ENCODE data around the gene ERCC2.

DNA sequence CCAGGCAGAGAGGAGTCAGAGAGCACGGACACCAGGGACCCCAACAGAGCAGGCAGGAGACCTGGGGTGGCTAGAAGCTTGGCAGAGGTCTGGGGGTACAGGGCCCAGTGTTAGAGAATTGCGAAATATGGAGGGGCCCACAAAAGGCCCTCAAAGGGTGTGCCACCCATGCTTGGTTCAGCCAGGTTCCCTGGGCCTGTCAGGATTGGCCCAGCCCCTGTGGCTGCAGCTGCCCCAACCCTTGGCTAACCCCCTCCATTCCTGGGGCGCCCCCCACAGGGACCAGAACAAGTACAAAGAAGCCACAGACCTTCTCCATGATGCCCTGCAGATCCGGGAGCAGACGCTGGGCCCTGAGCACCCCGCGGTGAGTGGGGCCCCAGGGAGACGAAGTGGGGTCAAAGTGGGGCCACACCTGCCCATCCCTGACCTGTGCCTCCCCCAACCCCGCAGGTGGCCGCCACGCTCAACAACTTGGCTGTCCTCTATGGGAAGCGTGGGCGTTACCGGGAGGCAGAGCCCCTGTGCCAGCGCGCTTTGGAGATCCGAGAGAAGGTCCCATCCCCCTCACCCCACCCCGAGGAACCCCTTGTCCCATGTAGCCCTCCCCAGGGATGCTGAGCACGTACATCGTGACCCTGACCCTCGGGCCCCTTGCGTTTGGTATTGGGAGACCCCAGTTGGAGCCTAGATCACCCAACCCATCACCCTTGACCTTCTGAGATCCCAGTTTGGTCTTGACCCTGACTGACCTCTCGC, 21.8 kb downstream of the ERCC2 start:
- TF ChIP-seq, protein P1, sequence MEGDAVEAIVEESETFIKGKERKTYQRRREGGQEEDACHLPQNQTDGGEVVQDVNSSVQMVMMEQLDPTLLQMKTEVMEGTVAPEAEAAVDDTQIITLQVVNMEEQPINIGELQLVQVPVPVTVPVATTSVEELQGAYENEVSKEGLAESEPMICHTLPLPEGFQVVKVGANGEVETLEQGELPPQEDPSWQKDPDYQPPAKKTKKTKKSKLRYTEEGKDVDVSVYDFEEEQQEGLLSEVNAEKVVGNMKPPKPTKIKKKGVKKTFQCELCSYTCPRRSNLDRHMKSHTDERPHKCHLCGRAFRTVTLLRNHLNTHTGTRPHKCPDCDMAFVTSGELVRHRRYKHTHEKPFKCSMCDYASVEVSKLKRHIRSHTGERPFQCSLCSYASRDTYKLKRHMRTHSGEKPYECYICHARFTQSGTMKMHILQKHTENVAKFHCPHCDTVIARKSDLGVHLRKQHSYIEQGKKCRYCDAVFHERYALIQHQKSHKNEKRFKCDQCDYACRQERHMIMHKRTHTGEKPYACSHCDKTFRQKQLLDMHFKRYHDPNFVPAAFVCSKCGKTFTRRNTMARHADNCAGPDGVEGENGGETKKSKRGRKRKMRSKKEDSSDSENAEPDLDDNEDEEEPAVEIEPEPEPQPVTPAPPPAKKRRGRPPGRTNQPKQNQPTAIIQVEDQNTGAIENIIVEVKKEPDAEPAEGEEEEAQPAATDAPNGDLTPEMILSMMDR (IDR thresholded peaks at IDR 0.05): no peak
- TF ChIP-seq EZH2phosphoT487 (IDR thresholded peaks at IDR 0.05): no peak
